Colonic mucosa (tissue), 4 donors: ENCODE data around the gene APLF. TPM values are rescaled to one million over a fixed set of nuclear protein-coding genes. Genes with fewer than 3 reads are reported as not detected.

ENCODE experiments used
- DNase-seq: peaks from one replicate; pipeline ENCODE4 v3.0.0-alpha.2; 2020
- H3K27ac ChIP-seq: fragments of 200-600 bp; one replicate; pipeline ENCODE4 v1.8.0; 2021
- H3K27me3 ChIP-seq: fragments of 200-600 bp; one replicate; pipeline ENCODE4 v1.8.0; 2021
- H3K36me3 ChIP-seq: fragments of 200-600 bp; one replicate; pipeline ENCODE4 v1.8.0; 2021
- H3K4me1 ChIP-seq: fragments of 200-600 bp; one replicate; pipeline ENCODE4 v1.8.0; 2021; ENCODE audit warnings: mild to moderate bottlenecking
- H3K4me3 ChIP-seq: fragments of 200-600 bp; one replicate; pipeline ENCODE4 v1.8.0; 2021
- H3K9ac ChIP-seq, 2 donors: one replicate each; pipeline ENCODE4 v1.7.0; 2013; ENCODE audit warnings: control low read depth in 2 of 2, low read depth in 2 of 2, low read length in 2 of 2
- H3K9me3 ChIP-seq: fragments of 200-600 bp; one replicate; pipeline ENCODE4 v1.8.0; 2021
- intact Hi-C: fragments of 100-400 bp; cut with DNase I; formaldehyde crosslinking; loops from one replicate; pipeline ENCODE4 v1.14.1; 2022
- total RNA-seq, 2 donors: library from RNA; stranded (reverse); fragmentation: NEBNext Ultra II Directional in 1 of 2; extraction: Animal tissue kit (Norgen Biotek cat#: 25700) in 1 of 2; gene quantifications; one replicate each; pipeline ENCODE4 v1.2.1, GENCODE V29; 2021
- TF ChIP-seq, protein P1 (sequence below): fragments of 200-600 bp; IDR thresholded peaks from one replicate; pipeline ENCODE4 v1.8.0; 2022; ENCODE audit warnings: antibody characterized with exemption, mild to moderate bottlenecking
- donor health status: healthy.
- donor health status: DM: no; HTN: no; CAD: no.
- donor health status: DM: no; HTN: no; CAD: no.

Gene APLF
- total RNA-seq, 2 donors from 2014 or later: 0.96 to 2.6 TPM

DNA sequence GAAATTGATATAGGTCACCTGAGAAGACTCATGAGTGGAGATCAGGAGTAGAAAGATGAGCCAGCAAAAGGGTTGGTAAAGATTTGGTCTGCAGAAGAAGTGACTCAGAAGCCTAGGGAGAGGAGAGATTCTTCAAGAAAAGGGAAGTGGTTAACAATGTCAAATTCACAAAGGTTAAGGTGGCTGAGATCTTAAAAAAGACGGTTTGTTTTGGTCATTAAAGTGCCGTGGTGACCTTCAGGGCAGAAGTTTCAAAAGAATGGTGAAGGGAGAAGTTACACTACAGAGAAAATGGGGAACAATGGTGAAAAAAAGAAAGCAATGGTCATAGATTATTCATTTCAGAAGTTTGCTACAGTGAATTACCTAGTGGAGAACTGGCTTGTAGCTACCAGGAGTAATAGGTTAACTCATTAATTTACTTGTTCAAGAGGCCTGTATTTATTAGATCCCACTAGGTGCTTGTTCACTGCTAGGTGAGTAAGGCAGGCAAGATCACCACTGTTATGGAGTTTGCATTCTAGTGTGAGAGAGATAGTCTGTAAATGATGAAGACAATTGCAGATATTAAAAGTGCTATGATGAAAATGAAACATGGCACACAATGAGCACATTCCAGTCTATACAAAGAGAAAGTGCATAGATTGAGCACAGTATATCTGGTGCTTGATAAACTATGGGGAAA, 43.3 kb upstream of the APLF start:
- no peaks in the 10 kb centered on the region for H3K27me3 ChIP-seq
- H3K4me1 ChIP-seq: no peaks in the 10 kb centered on the region
- H3K4me3 ChIP-seq: no peak overlapping the region
- no peak overlapping the region for H3K27ac ChIP-seq
- DNase-seq: no peak
- intact Hi-C loops: no loop called here
- H3K9ac ChIP-seq: no peak overlapping the region
- no peaks in the 10 kb centered on the region for H3K9me3 ChIP-seq
- TF ChIP-seq, protein P1, sequence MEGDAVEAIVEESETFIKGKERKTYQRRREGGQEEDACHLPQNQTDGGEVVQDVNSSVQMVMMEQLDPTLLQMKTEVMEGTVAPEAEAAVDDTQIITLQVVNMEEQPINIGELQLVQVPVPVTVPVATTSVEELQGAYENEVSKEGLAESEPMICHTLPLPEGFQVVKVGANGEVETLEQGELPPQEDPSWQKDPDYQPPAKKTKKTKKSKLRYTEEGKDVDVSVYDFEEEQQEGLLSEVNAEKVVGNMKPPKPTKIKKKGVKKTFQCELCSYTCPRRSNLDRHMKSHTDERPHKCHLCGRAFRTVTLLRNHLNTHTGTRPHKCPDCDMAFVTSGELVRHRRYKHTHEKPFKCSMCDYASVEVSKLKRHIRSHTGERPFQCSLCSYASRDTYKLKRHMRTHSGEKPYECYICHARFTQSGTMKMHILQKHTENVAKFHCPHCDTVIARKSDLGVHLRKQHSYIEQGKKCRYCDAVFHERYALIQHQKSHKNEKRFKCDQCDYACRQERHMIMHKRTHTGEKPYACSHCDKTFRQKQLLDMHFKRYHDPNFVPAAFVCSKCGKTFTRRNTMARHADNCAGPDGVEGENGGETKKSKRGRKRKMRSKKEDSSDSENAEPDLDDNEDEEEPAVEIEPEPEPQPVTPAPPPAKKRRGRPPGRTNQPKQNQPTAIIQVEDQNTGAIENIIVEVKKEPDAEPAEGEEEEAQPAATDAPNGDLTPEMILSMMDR: no peak
- no peaks in the 10 kb centered on the region for H3K36me3 ChIP-seq

- no peaks in the 10 kb centered on the region for H3K36me3 ChIP-seq
- H3K27ac ChIP-seq: no peak overlapping the region
- no peaks in the 10 kb centered on the region for H3K27me3 ChIP-seq
- no peak overlapping the region for H3K4me3 ChIP-seq
- intact Hi-C loops: no loop called here
- no peaks in the 10 kb centered on the region for H3K4me1 ChIP-seq
- H3K9ac ChIP-seq: no peak overlapping the region
- H3K9me3 ChIP-seq: no peaks in the 10 kb centered on the region
- TF ChIP-seq, protein P1: no peak
- DNase-seq: no peak
Measured at GRCh38 chr2:68425503-68425902, 41.9 kb upstream of the APLF start.

GRCh38 chr2:68426446-68426845, 40.9 kb upstream of the APLF start:
- Histone ChIP-seq H3K9me3 (no peaks in the 10 kb centered on the region), H3K9ac (no peak overlapping the region), H3K4me3 (no peak overlapping the region), H3K27ac (no peak overlapping the region), H3K27me3 (no peaks in the 10 kb centered on the region), H3K36me3 (no peaks in the 10 kb centered on the region), H3K4me1 (no peaks in the 10 kb centered on the region)
- intact Hi-C loops: no loop called here
- TF ChIP-seq, protein P1: no peak
- DNase-seq: no peak

- Histone ChIP-seq H3K36me3 (no peaks in the 10 kb centered on the region), H3K27me3 (no peaks in the 10 kb centered on the region), H3K4me1 (no peaks in the 10 kb centered on the region), H3K9ac (no peak overlapping the region), H3K4me3 (no peak overlapping the region), H3K9me3 (no peaks in the 10 kb centered on the region), H3K27ac (no peak overlapping the region)
- no peak for DNase-seq
- intact Hi-C loops: no loop called here
- TF ChIP-seq, protein P1: no peak
Measured at GRCh38 chr2:68426848-68427579, 40.4 kb upstream of the APLF start.

GRCh38 chr2:68428126-68428525, 39.3 kb upstream of the APLF start:
- H3K27me3 ChIP-seq: no peaks in the 10 kb centered on the region
- H3K27ac ChIP-seq: no peak overlapping the region
- no peaks in the 10 kb centered on the region for H3K4me1 ChIP-seq
- no peak overlapping the region for H3K9ac ChIP-seq
- TF ChIP-seq, protein P1: no peak
- intact Hi-C loops: no loop called here
- DNase-seq: no peak
- H3K9me3 ChIP-seq: no peaks in the 10 kb centered on the region
- no peaks in the 10 kb centered on the region for H3K36me3 ChIP-seq
- H3K4me3 ChIP-seq: no peak overlapping the region
